Adrenal gland (tissue), 12 donors: Measurements from ENCODE around the gene AHCYL1. TPM values are rescaled to one million over a fixed set of nuclear protein-coding genes. Genes with fewer than 3 reads are reported as not detected.

ENCODE experiments used
- DNase-seq, 7 donors: peaks; one replicate each; pipeline ENCODE4 v3.0.0-alpha.2; 2019 to 2020
- H3K27ac ChIP-seq, 5 donors: fragments of 200-600 bp; sonication (generic) in 4 of 5; 1 replicate in 3 of 5; 2 replicates in 2 of 5; pipeline versions ENCODE4 v1.5.1 to v1.8.0; 2016 to 2020; ENCODE audit warnings: mild to moderate bottlenecking in 1 of 5
- H3K27me3 ChIP-seq: fragments of 200-600 bp; 2 replicates; pipeline ENCODE4 v1.8.0; 2021
- H3K36me3 ChIP-seq, 2 donors: fragments of 200-600 bp; replicated peaks in 1 of 2; 1 replicate in 1 of 2; 2 replicates in 1 of 2; pipeline versions ENCODE4 v1.5.1 to v1.8.0; 2018 to 2022
- H3K4me1 ChIP-seq, 2 donors: fragments of 200-600 bp; replicated peaks in 1 of 2; 1 replicate in 1 of 2; 2 replicates in 1 of 2; pipeline versions ENCODE4 v1.5.1 to v1.8.0; 2018 to 2021
- H3K4me3 ChIP-seq, 4 donors: fragments of 200-600 bp; sonication (generic) in 3 of 4; one replicate each; pipeline ENCODE4 v1.5.1; 2016 to 2018
- H3K9me3 ChIP-seq, 3 donors: fragments of 200-600 bp; sonication (generic) in 1 of 3; replicated peaks in 1 of 3; 1 replicate in 2 of 3; 2 replicates in 1 of 3; pipeline versions ENCODE4 v1.5.1 to v1.8.0; 2016 to 2021
- POLR2A ChIP-seq, 2 donors: fragments of 450-650 bp; IDR thresholded peaks; one replicate each; pipeline ENCODE4 v1.6.1; 2017; ENCODE audit warnings: antibody characterized with exemption in 2 of 2, mild to moderate bottlenecking in 2 of 2, moderate library complexity in 1 of 2
- WGBS, 4 donors: extraction: QIAGEN DNeasy Blood & Tissue Kit in 2 of 4; methylation state at CpG; one replicate each; pipeline versions ENCODE4 v1.1.5 to v1.1.7; 2013 to 2017; 5-methylcytosine and 5-hydroxymethylcytosine counted together
- intact Hi-C, 2 donors: fragments of 100-400 bp; cut with DNase I; formaldehyde crosslinking; loops; one replicate each; pipeline versions ENCODE4 v1.14.1 to v1.15.0; 2022 to 2023
- polyA plus RNA-seq, 3 donors: library from polyadenylated mRNA; stranded (reverse); fragments of 200-250 nt in 2 of 3; fragments of 350-450 nt in 1 of 3; fragmentation: Illumina TruSeq in 1 of 3; extraction: RNeasy Lipid Tissue Mini Kit (QIAGEN cat#74804) in 1 of 3; gene quantifications; one replicate each; pipeline ENCODE4 v1.2.3, GENCODE V29; 2013 to 2014
- total RNA-seq, 9 donors: library from RNA; depleted of rRNA in 4 of 9; stranded (reverse); fragments of >200 nt in 4 of 9; fragments of 120-200 nt in 1 of 9; fragmentation: NEBNext Ultra II Directional in 1 of 9; extraction: Animal tissue kit (Norgen Biotek cat#: 25700) in 1 of 9; gene quantifications; one replicate each; pipeline versions ENCODE4 v1.1.0 to v1.2.4, GENCODE V29; 2013 to 2023
- TF ChIP-seq, protein P1 (sequence below), 6 experiments: fragments of 450-650 bp in 4 of 6; fragments of 200-600 bp in 2 of 6; sonication (generic) in 1 of 6; IDR thresholded peaks; 1 replicate in 5 of 6; 2 replicates in 1 of 6; pipeline versions ENCODE4 v1.5.1 to v1.8.0; 2016 to 2021; ENCODE audit warnings: antibody characterized with exemption in 6 of 6, mild to moderate bottlenecking in 2 of 6, moderate library complexity in 1 of 6
- donor health status: healthy with polysubstance abuse.
- donor health status: Bipolar disorder and iron deficiency.
- donor health status: DM: yes; HTN: yes; CAD: no.
- donor health status: DM: no; HTN: no; CAD: no.
- donor health status: DM: no; HTN: no; CAD: no.
- donor health status: DM: yes; HTN: yes; CAD: no.

AHCYL1 gene
- total and polyA plus RNA-seq, 12 donors, result 33.5 to 172 (median 95.3) TPM

- no peak overlapping the region for H3K27ac ChIP-seq
- H3K36me3 ChIP-seq, result peaks cover 0 to 9% of the 10 kb centered on the region in 2 donors
- 80 to 83% (median 81%) methylated on average over 5 of the region's 5 CpGs for WGBS, 4 donors
- no peak overlapping the region for H3K4me3 ChIP-seq
- H3K27me3 ChIP-seq, result no peaks in the 10 kb centered on the region
- H3K4me1 ChIP-seq, result peaks cover 3 to 25% of the 10 kb centered on the region in 2 donors
- DNase-seq, result no peak
- no peaks in the 10 kb centered on the region for H3K9me3 ChIP-seq
- no peak for TF ChIP-seq POLR2A (IDR thresholded peaks at IDR 0.05)
- TF ChIP-seq, protein P1, sequence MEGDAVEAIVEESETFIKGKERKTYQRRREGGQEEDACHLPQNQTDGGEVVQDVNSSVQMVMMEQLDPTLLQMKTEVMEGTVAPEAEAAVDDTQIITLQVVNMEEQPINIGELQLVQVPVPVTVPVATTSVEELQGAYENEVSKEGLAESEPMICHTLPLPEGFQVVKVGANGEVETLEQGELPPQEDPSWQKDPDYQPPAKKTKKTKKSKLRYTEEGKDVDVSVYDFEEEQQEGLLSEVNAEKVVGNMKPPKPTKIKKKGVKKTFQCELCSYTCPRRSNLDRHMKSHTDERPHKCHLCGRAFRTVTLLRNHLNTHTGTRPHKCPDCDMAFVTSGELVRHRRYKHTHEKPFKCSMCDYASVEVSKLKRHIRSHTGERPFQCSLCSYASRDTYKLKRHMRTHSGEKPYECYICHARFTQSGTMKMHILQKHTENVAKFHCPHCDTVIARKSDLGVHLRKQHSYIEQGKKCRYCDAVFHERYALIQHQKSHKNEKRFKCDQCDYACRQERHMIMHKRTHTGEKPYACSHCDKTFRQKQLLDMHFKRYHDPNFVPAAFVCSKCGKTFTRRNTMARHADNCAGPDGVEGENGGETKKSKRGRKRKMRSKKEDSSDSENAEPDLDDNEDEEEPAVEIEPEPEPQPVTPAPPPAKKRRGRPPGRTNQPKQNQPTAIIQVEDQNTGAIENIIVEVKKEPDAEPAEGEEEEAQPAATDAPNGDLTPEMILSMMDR (IDR thresholded peaks at IDR 0.05), result no peak
- intact Hi-C loops, result no loop called here
Measured at GRCh38 chr1:110033421-110033820, 48.9 kb downstream of the AHCYL1 start.

GRCh38 chr1:110034040-110034450 is 49.5 kb downstream of the AHCYL1 start:
- DNase-seq, result no peak
- intact Hi-C loops, result no loop called here
- Histone ChIP-seq H3K4me3 (peak overlapping the region in 2 of 4 donors; percentile 31 to 87), H3K4me1 (peaks cover 3 to 25% of the 10 kb centered on the region in 2 donors), H3K27ac (peak overlapping the region in 4 of 5 donors; percentile 56 to 88 (median 80)), H3K36me3 (peaks cover 0 to 15% of the 10 kb centered on the region in 2 donors), H3K9me3 (no peaks in the 10 kb centered on the region), H3K27me3 (no peaks in the 10 kb centered on the region)
- TF ChIP-seq, protein P1 (IDR thresholded peaks at IDR 0.05), result no peak
- TF ChIP-seq POLR2A (IDR thresholded peaks at IDR 0.05), result no peak
- 28 to 34% (median 29%) methylated on average over 4 of the region's 4 CpGs for WGBS, 4 donors

DNA sequence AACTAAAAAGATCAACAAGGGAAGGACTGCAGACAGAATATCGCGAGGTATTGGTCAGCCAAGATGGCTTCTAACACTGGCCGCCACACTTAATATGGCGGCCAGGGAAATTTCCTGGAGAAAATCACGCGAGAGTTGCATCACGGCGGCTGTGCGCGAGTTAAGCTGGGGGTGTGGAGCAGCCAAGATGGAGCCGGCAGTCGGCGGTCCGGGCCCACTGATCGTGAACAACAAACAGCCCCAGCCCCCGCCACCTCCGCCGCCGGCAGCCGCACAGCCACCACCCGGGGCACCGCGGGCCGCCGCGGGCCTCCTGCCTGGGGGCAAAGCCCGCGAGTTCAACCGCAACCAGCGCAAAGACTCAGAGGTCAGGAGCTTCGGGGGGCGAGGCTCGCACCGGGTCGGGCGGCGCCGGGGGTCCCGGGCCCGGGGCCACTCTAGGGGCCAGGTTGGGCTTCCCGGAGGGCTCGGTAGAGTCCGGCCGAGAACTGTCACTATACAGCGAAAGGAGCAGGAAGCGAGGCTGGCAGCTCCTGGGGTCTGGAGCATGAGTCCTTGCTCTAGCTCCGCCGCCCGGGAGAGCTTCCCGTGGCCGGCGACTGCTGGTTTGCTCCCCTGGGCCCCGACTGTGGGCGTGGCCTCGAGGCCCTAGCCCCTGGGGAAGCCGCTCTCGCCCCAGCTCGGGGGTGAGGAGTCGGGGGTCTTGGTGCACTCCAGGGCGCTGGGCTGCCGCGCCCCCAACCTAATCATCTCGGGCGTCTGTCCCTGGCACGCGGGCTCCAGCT is 50.1 kb downstream of the AHCYL1 start, which contains the start of gene STRIP1:
TSS of gene STRIP1 (plus strand) at position 174 of the 785 bp plus-strand sequence. CDS start at position 188, 14 bp downstream.
- intact Hi-C loops, result no loop called here
- TF ChIP-seq, protein P1 (IDR thresholded peaks at IDR 0.05), result no peak
- TF ChIP-seq POLR2A (IDR thresholded peaks at IDR 0.05), result peak in 1 of 2 donors; percentile 48
- WGBS, 4 donors, result 0 to 2% (median 0%) methylated on average over 16 to 66 of the region's 66 CpGs

DNA sequence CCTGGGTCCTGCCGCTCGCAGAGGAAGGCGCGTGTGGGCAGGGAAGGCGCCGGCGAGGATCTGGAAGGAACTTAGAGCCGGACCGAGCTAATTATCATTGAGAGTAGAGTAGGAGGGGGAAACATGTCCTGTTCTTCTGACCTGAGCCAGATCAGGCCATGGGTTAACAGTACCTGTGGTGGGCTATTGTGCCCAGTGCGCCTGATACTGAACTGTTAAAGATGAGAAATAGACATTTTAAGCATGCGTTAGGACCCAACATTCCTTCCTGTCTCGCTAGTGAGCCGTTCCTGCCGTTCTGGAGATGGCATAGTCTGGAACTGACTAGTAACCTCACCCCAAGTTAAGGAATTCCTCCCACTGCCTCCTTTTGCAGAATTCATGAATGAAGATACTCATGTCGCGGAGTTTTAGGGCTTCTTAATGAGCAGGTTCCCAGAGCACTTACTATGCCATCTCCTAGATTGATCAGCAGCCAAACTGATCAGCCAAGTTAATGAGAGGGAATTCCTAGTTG is 50.7 kb downstream of the AHCYL1 start:
- DNase-seq, result no peak
- H3K27ac ChIP-seq, result peak overlapping the region in 4 of 5 donors; percentile 64 to 88 (median 84)

More for the DNA sequence above, 50.1 kb downstream of the AHCYL1 start, which contains the start of gene STRIP1:
- H3K4me3 ChIP-seq, result peak within 1 kb of the TSS; percentile 50 to 98 (median 74)
- H3K9me3 ChIP-seq, result no peaks in the 10 kb centered on the region
- H3K27ac ChIP-seq, result peak within 1 kb of the TSS; percentile 63 to 88 (median 81)
- H3K4me1 ChIP-seq, result peaks cover 3 to 25% of the 10 kb centered on the region in 2 donors
- H3K27me3 ChIP-seq, result no peaks in the 10 kb centered on the region
- DNase-seq, result peak; percentile 94 to 98 (median 94)
- peaks cover 0 to 21% of the 10 kb centered on the region in 2 donors for H3K36me3 ChIP-seq

More for the DNA sequence above, 50.7 kb downstream of the AHCYL1 start:
- 6 to 21% (median 6%) methylated on average over 7 to 16 of the region's 16 CpGs for WGBS, 4 donors
- H3K36me3 ChIP-seq, result peaks cover 0 to 28% of the 10 kb centered on the region in 2 donors
- H3K27me3 ChIP-seq, result no peaks in the 10 kb centered on the region
- intact Hi-C loops, result no loop called here
- TF ChIP-seq, protein P1 (IDR thresholded peaks at IDR 0.05), result no peak
- TF ChIP-seq POLR2A (IDR thresholded peaks at IDR 0.05), result no peak
- H3K4me1 ChIP-seq, result peaks cover 3 to 25% of the 10 kb centered on the region in 2 donors
- H3K9me3 ChIP-seq, result no peaks in the 10 kb centered on the region
- H3K4me3 ChIP-seq, result peak overlapping the region; percentile 50 to 98 (median 74)
